Measurements from ENCODE around the gene ONECUT1. TPM values are rescaled to one million over a fixed set of nuclear protein-coding genes. Genes with fewer than 3 reads are reported as not detected.

ONECUT1 gene
- total RNA-seq, 4 donors from 2014 or later: 0.29 TPM; not detected in 3

DNA sequence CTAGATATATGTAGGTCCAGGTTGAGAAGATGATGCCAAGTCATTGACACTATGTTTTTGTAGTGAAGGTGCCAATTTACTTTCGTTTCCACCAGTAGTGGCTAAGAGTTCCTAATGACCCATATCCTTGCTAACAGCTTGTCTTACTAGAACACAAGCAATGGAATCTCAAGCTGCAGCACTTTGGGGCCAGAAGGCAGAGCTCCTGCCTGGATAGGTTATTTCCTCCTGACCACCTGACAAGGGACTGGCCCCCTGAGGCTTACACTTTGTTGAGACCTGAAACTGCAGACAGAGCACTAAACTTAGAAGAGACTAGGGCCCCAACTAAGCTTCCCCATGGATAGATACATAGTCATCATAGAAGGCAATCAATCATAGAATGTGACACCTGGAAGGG, 11.7 kb downstream of the ONECUT1 start:
- no peak overlapping the region for H3K4me3 ChIP-seq
- peaks cover 18% of the 10 kb centered on the region for H3K4me1 ChIP-seq
- TF ChIP-seq EP300 (IDR thresholded peaks at IDR 0.05) (no peak), POLR2A (IDR thresholded peaks at IDR 0.05) (no peak), CTCF (IDR thresholded peaks at IDR 0.05) (no peak), POLR2AphosphoS5 (IDR thresholded peaks at IDR 0.05) (no peak)
- no peaks in the 10 kb centered on the region for H3K9me3 ChIP-seq
- 17% methylated on average over 1 of the region's 1 CpG for WGBS
- peaks cover 80% of the 10 kb centered on the region for H3K27me3 ChIP-seq
- no peaks in the 10 kb centered on the region for H3K36me3 ChIP-seq
- no peak for DNase-seq (ENCODE audit: low spot score in 2 of 2)
- no peak overlapping the region for H3K27ac ChIP-seq

GRCh38 chr15:52772766-52773165, 17.4 kb downstream of the ONECUT1 start:
- DNase-seq (ENCODE audit: low spot score in 2 of 2): no peak
- Histone ChIP-seq H3K4me3 (no peak overlapping the region), H3K36me3 (no peaks in the 10 kb centered on the region), H3K27me3 (peaks cover 48% of the 10 kb centered on the region), H3K27ac (no peak overlapping the region), H3K4me1 (peaks cover 3% of the 10 kb centered on the region), H3K9me3 (no peaks in the 10 kb centered on the region)
- no peak for TF ChIP-seq EP300 (IDR thresholded peaks at IDR 0.05)
- no peak for TF ChIP-seq POLR2A (IDR thresholded peaks at IDR 0.05)
- TF ChIP-seq CTCF (IDR thresholded peaks at IDR 0.05): no peak
- no peak for TF ChIP-seq POLR2AphosphoS5 (IDR thresholded peaks at IDR 0.05)
- 33% methylated on average over 5 of the region's 5 CpGs for WGBS

- WGBS: 46% methylated on average over 3 of the region's 3 CpGs
- H3K4me3 ChIP-seq: no peak overlapping the region
- H3K27me3 ChIP-seq: peaks cover 20% of the 10 kb centered on the region
- H3K4me1 ChIP-seq: no peaks in the 10 kb centered on the region
- no peaks in the 10 kb centered on the region for H3K36me3 ChIP-seq
- H3K9me3 ChIP-seq: no peaks in the 10 kb centered on the region
- DNase-seq (ENCODE audit: low spot score in 2 of 2): no peak
- TF ChIP-seq POLR2AphosphoS5 (IDR thresholded peaks at IDR 0.05) (no peak), POLR2A (IDR thresholded peaks at IDR 0.05) (no peak), CTCF (IDR thresholded peaks at IDR 0.05) (no peak), EP300 (IDR thresholded peaks at IDR 0.05) (no peak)
- H3K27ac ChIP-seq: no peak overlapping the region
These were observed 24.4 kb downstream of the ONECUT1 start for GRCh38 chr15:52765785-52766184.

DNA sequence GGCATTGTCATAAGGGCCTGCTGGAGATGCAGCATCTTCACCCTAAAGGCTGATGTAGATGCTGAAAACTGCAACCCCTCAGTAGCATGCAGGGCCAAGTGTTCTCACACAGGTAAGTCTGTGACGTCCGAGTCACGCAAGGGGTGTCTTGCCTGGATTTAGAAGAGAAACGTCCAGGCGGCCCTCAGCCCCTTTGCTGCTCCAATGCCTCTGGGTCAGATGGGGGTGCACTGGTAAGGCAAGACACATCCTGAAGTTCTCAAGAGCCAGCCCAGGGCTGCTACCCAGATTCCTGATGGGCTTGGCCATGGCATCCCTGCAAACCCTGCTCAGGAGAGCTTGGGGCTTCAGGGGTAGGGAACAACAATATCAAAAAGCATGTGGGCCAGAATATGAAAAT, 25.4 kb downstream of the ONECUT1 start:
- DNase-seq (ENCODE audit: low spot score in 2 of 2): no peak
- WGBS: 94% methylated on average over 3 of the region's 5 CpGs
- no peaks in the 10 kb centered on the region for H3K36me3 ChIP-seq
- H3K4me1 ChIP-seq: no peaks in the 10 kb centered on the region
- H3K27me3 ChIP-seq: peaks cover 13% of the 10 kb centered on the region
- no peaks in the 10 kb centered on the region for H3K9me3 ChIP-seq
- H3K27ac ChIP-seq: no peak overlapping the region
- TF ChIP-seq POLR2AphosphoS5 (IDR thresholded peaks at IDR 0.05): no peak
- H3K4me3 ChIP-seq: no peak overlapping the region

DNA sequence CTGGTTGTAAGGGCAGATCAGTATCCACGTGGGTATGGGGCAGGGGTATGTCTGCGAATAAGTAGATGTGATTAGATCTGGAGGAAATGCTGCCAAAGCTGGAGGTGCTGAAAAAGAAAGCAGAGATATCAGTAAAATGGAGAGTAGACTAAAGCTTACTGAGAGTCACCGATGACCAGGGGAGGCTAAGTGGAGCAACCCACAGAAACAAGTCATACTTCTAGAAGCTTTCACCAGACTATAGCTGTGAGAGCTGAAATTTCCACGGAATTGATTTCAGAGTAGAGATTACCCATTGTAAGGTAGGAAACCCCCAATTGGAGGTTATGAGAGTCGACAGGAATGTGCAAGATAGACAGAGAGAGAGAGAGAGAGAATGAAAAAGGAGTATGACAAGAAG, 27.5 kb downstream of the ONECUT1 start:
- no peaks in the 10 kb centered on the region for H3K4me1 ChIP-seq
- H3K4me3 ChIP-seq: no peak overlapping the region
- no peak for TF ChIP-seq POLR2A (IDR thresholded peaks at IDR 0.05)
- TF ChIP-seq EP300 (IDR thresholded peaks at IDR 0.05): no peak
- TF ChIP-seq CTCF (IDR thresholded peaks at IDR 0.05): no peak
- no peak for TF ChIP-seq POLR2AphosphoS5 (IDR thresholded peaks at IDR 0.05)
- no peak overlapping the region for H3K27ac ChIP-seq
- 72% methylated on average over 5 of the region's 5 CpGs for WGBS
- peaks cover 17% of the 10 kb centered on the region for H3K27me3 ChIP-seq
- no peaks in the 10 kb centered on the region for H3K36me3 ChIP-seq
- no peak for DNase-seq (ENCODE audit: low spot score in 2 of 2)
- no peaks in the 10 kb centered on the region for H3K9me3 ChIP-seq

- Histone ChIP-seq H3K36me3 (no peaks in the 10 kb centered on the region), H3K27me3 (peaks cover 20% of the 10 kb centered on the region), H3K4me3 (no peak overlapping the region), H3K4me1 (no peaks in the 10 kb centered on the region), H3K27ac (no peak overlapping the region), H3K9me3 (no peaks in the 10 kb centered on the region)
- no peak for DNase-seq (ENCODE audit: low spot score in 2 of 2)
- no peak for TF ChIP-seq EP300 (IDR thresholded peaks at IDR 0.05)
- no peak for TF ChIP-seq POLR2AphosphoS5 (IDR thresholded peaks at IDR 0.05)
- no peak for TF ChIP-seq CTCF (IDR thresholded peaks at IDR 0.05)
- TF ChIP-seq POLR2A (IDR thresholded peaks at IDR 0.05): no peak
- WGBS: 70% methylated on average over 1 of the region's 1 CpG
These were observed 29.6 kb downstream of the ONECUT1 start for GRCh38 chr15:52760562-52760961.

Data from suprapubic skin (tissue), 4 donors.